Nephron (organoid): Measurements from ENCODE around the gene BTG2.

Experiments used
- H3K27ac Mint-ChIP-seq, 3 experiments: 2 replicates each; pipeline ENCODE4 v1.8.0; 2020; ENCODE audit warnings: mixed read lengths in 3 of 3, mild to moderate bottlenecking in 2 of 3, moderate library complexity in 1 of 3
- H3K27me3 Mint-ChIP-seq: 2 replicates; pipeline ENCODE4 v1.8.0; 2021; ENCODE audit warnings: low read depth, mild to moderate bottlenecking, moderate library complexity, mixed read lengths
- H3K36me3 Mint-ChIP-seq: 2 replicates; pipeline ENCODE4 v1.8.0; 2020; ENCODE audit warnings: low read depth, mixed read lengths
- H3K4me1 Mint-ChIP-seq: 2 replicates; pipeline ENCODE4 v1.8.0; 2020; ENCODE audit warnings: mixed read lengths
- H3K4me3 Mint-ChIP-seq, 3 experiments: 2 replicates each; pipeline ENCODE4 v1.8.0; 2020; ENCODE audit warnings: mild to moderate bottlenecking in 3 of 3, mixed read lengths in 3 of 3, moderate library complexity in 2 of 3
- H3K9me3 Mint-ChIP-seq: 2 replicates; pipeline ENCODE4 v1.8.0; 2020; ENCODE audit warnings: mixed read lengths
- TF ChIP-seq, protein P1 (sequence below), 3 experiments: fragments of 200-600 bp; sonication (generic); IDR thresholded peaks; one replicate each; pipeline ENCODE4 v1.5.0; 2021; ENCODE audit warnings: antibody characterized with exemption in 3 of 3; ENCODE audit not compliant: unreplicated experiment in 3 of 3

The BTG2 gene

DNA sequence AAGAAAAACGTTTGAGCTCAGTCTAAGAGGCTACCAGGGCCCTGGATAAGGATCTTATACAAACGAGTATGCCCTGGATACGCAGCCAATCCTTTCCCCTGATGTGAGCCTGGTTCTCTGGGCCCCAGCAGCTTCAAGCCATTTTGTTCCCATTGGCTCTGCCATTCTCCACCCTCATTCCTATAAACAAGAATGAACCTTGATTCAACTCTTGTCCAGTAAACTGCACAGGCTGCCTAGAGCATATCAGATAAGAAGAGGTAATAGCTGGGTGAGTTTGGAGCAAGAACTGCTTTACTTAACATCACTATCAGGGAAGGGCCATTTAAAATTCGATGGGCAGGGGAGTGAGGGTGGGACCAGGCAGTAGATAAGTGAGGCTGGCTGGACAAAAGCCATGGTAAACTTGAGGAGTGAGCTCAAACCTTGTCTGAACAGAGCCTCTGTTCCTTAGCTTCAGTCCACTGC is 11.3 kb downstream of the BTG2 start:
- H3K4me1 Mint-ChIP-seq, result peaks cover 44% of the 10 kb centered on the region
- TF ChIP-seq, protein P1, sequence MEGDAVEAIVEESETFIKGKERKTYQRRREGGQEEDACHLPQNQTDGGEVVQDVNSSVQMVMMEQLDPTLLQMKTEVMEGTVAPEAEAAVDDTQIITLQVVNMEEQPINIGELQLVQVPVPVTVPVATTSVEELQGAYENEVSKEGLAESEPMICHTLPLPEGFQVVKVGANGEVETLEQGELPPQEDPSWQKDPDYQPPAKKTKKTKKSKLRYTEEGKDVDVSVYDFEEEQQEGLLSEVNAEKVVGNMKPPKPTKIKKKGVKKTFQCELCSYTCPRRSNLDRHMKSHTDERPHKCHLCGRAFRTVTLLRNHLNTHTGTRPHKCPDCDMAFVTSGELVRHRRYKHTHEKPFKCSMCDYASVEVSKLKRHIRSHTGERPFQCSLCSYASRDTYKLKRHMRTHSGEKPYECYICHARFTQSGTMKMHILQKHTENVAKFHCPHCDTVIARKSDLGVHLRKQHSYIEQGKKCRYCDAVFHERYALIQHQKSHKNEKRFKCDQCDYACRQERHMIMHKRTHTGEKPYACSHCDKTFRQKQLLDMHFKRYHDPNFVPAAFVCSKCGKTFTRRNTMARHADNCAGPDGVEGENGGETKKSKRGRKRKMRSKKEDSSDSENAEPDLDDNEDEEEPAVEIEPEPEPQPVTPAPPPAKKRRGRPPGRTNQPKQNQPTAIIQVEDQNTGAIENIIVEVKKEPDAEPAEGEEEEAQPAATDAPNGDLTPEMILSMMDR (IDR thresholded peaks at IDR 0.05; ENCODE audit: unreplicated experiment in 3 of 3), result no peak
- peak overlapping the region; percentile 67 to 95 (median 91) for H3K27ac Mint-ChIP-seq
- peaks cover 4% of the 10 kb centered on the region for H3K27me3 Mint-ChIP-seq
- no peak overlapping the region for H3K4me3 Mint-ChIP-seq
- H3K9me3 Mint-ChIP-seq, result no peaks in the 10 kb centered on the region
- no peaks in the 10 kb centered on the region for H3K36me3 Mint-ChIP-seq

DNA sequence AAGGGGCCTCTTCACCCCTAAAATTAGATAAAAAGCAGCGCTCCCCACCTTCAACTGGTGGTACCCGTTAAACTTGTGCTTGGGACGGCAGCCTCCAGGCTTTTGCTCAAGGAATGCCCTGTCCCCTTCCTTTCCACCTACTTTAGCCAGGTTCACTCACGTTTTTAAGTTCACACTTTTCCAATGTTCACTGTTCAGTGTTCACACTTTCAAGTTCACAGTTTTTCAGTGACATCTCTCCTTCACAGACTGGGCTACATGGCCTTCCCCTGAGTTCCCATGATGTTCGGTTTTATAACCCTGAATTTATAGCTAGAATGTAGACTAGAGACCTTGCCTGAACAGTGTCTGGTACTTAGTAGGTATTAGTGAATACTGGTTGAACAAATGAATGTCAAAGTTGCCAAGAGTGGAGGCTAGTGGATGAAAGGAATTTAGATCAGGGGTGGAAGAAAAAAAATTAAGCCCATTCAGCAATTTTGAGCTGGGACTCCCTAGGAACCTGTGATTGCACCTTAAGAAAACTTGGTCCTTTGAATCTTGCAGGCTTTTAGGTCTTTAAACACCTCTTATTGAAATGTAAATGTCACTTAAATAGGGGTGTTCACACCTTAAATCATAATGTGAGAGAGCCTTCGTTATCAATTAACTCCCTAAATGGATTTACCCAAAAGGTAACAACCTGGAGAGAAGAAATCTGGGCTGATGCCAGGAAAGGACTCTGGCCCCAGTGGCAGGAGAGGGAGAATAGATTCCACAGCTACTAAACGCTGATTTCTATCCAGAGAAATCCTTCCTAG is 12.3 kb downstream of the BTG2 start:
- H3K9me3 Mint-ChIP-seq, result no peaks in the 10 kb centered on the region
- peak overlapping the region; percentile 64 to 98 (median 67) for H3K27ac Mint-ChIP-seq
- H3K4me1 Mint-ChIP-seq, result peaks cover 54% of the 10 kb centered on the region
- TF ChIP-seq, protein P1 (IDR thresholded peaks at IDR 0.05; ENCODE audit: unreplicated experiment in 3 of 3), result no peak
- H3K4me3 Mint-ChIP-seq, result no peak overlapping the region
- peaks cover 4% of the 10 kb centered on the region for H3K27me3 Mint-ChIP-seq
- no peaks in the 10 kb centered on the region for H3K36me3 Mint-ChIP-seq

DNA sequence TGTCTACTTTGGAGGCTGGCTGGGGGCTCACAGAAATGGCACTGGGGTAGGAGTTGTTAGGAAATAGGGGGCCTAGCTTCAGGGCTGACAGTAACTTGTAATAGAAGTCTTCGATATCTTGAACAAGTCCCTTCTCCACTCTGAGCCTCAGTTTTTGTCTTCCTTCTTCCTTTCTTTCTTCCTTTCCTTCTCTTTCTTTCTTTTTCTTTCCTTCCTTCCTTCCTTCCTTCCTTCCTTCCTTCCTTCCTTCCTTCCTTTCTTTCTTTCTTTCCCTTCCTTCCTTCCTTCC is 12.9 kb downstream of the BTG2 start:
- Mint-ChIP-seq H3K27ac (peak overlapping the region; percentile 64 to 98 (median 67)), H3K9me3 (no peaks in the 10 kb centered on the region), H3K36me3 (no peaks in the 10 kb centered on the region), H3K4me3 (no peak overlapping the region), H3K27me3 (peaks cover 4% of the 10 kb centered on the region), H3K4me1 (peaks cover 59% of the 10 kb centered on the region)
- TF ChIP-seq, protein P1 (IDR thresholded peaks at IDR 0.05; ENCODE audit: unreplicated experiment in 3 of 3), result no peak

DNA sequence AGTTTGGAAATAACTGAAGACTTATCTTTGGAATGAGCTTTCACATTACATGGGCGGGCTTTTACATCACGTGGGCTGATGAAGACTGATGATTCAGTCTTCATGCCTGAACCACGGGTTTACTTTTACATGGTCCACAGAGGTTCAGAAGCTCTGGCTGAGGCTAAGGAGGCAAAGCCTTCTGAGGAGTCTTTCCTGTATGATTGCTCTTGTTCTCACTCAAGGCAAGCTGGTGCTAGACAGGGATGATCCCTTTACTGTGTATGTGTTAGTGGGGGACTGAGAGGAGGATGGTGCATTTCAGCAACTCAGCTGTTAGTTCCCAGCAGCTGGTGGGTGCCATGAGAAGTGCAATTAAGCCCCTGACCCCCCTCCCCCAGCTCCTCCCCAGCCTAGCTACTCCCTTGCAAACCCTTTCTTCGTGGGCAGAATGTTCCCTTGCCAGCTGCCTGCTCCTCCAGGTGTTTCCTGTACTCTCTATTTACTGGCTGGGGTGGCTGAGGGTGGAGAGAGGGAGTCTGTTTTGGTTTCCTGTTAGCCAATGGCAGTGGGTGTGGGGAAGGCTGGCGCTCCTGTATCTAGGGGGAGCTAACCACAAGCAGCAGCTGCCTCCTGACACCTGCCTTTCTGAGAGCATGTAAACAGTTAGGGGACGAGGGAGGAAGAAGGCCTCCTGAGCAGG is 15.4 kb downstream of the BTG2 start:
- H3K27ac Mint-ChIP-seq, result peak overlapping the region; percentile 94 to 98 (median 97)
- TF ChIP-seq, protein P1 (IDR thresholded peaks at IDR 0.05; ENCODE audit: unreplicated experiment in 3 of 3), result no peak
- H3K4me3 Mint-ChIP-seq, result peak overlapping the region in 2 of 3 experiments; percentile 20 to 49
- peaks cover 4% of the 10 kb centered on the region for H3K27me3 Mint-ChIP-seq
- peaks cover 85% of the 10 kb centered on the region for H3K4me1 Mint-ChIP-seq
- H3K9me3 Mint-ChIP-seq, result no peaks in the 10 kb centered on the region
- no peaks in the 10 kb centered on the region for H3K36me3 Mint-ChIP-seq

DNA sequence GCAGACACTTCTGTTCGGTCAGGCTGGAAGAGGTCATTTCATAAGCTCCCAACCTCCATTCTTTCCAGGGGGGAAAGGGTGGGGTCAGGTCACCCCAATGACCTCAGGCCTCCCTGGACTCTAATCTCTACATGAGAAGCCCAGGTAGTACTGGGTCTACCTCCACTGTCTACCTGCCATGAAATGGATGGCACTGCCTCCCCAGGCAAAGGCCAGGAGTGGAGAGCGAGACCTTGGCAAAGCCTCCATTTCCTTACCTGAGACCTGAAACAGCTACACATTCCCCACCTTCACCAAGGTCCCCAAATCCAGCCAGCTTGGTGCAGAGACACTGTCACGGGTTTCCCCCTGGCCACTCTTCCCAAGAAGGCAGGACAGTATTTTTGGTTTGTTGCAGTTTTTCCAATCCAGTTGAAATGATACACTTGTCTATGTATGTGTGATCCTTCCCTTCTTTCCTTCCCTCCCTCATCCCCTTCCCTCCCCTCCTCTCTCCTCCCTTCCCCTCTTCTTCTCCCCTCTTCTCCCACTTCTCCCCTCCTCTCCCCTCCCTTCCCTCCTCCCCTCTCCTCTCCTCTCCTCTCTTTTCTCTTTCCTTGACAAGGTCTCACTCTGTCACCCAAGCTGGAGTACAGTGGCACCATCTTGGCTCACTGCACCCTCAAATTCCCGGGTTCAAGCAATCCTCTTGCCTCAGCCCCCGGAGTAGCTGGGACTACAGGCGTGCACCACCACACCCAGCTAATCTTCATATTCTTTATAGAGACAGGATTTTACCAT is 16.1 kb downstream of the BTG2 start:
- TF ChIP-seq, protein P1 (IDR thresholded peaks at IDR 0.05; ENCODE audit: unreplicated experiment in 3 of 3), result no peak
- peak overlapping the region; percentile 97 to 98 (median 97) for H3K27ac Mint-ChIP-seq

More for the DNA sequence above, 16.1 kb downstream of the BTG2 start:
- Mint-ChIP-seq H3K27me3 (peaks cover 4% of the 10 kb centered on the region), H3K36me3 (no peaks in the 10 kb centered on the region), H3K9me3 (no peaks in the 10 kb centered on the region), H3K4me3 (peak overlapping the region in 2 of 3 experiments; percentile 20 to 37), H3K4me1 (peaks cover 87% of the 10 kb centered on the region)
